Smooth muscle cell (in vitro differentiated cells): ENCODE data around the gene EGFL6. TPM values are rescaled to one million over a fixed set of nuclear protein-coding genes. Genes with fewer than 3 reads are reported as not detected.
A peak's percentile ranks its signal among the peaks of the same experiment; 100 is the strongest.

Experiments
- DNase-seq: peaks from one replicate; lab custom pipeline; 2025; ENCODE audit not compliant: unreplicated experiment; lab: John Stamatoyannopoulos, UW
- H2AFZ ChIP-seq: fragments of 200-600 bp; sonication (generic); 2 replicates; pipeline ENCODE4 v1.6.0; 2016; ENCODE audit warnings: antibody characterized with exemption, low read depth, mild to moderate bottlenecking
- H3F3A ChIP-seq: fragments of 200-600 bp; sonication (generic); 2 replicates; pipeline ENCODE4 v1.6.0; 2017; ENCODE audit warnings: antibody characterized with exemption, low read depth
- H3K27ac ChIP-seq: fragments of 200-600 bp; sonication (generic); 2 replicates; pipeline ENCODE4 v1.5.1; 2016; ENCODE audit warnings: low read depth, mild to moderate bottlenecking
- H3K27me3 ChIP-seq: fragments of 200-600 bp; sonication (generic); 2 replicates; pipeline ENCODE4 v1.6.1; 2016; ENCODE audit warnings: low read depth, mild to moderate bottlenecking
- H3K36me3 ChIP-seq: fragments of 200-600 bp; sonication (generic); 2 replicates; pipeline ENCODE4 v1.5.1; 2016; ENCODE audit warnings: low read depth
- H3K4me1 ChIP-seq: fragments of 200-600 bp; sonication (generic); 2 replicates; pipeline ENCODE4 v1.5.1; 2016; ENCODE audit warnings: low read depth
- H3K4me2 ChIP-seq: fragments of 200-600 bp; sonication (generic); 2 replicates; pipeline ENCODE4 v1.6.0; 2016; ENCODE audit warnings: mild to moderate bottlenecking
- H3K4me3 ChIP-seq: fragments of 200-600 bp; sonication (generic); 2 replicates; pipeline ENCODE4 v1.5.1; 2016; ENCODE audit warnings: mild to moderate bottlenecking
- H3K79me2 ChIP-seq: fragments of 200-600 bp; sonication (generic); 2 replicates; pipeline ENCODE4 v1.6.0; 2016; ENCODE audit warnings: low read depth, mild to moderate bottlenecking
- H3K9ac ChIP-seq: fragments of 200-600 bp; sonication (generic); 2 replicates; pipeline ENCODE4 v1.6.0; 2016; ENCODE audit warnings: low read depth
- H3K9me3 ChIP-seq: fragments of 200-600 bp; sonication (generic); replicated peaks from 2 replicates; pipeline ENCODE4 v1.5.1; 2016; ENCODE audit warnings: low read depth
- H4K20me1 ChIP-seq: fragments of 200-600 bp; sonication (generic); 2 replicates; pipeline ENCODE4 v1.6.0; 2016; ENCODE audit warnings: low read depth
- WGBS: methylation state at CpG from one replicate; pipeline ENCODE4 v1.1.7; 2016; ENCODE audit warnings: low lambda C conversion rate; 5-methylcytosine and 5-hydroxymethylcytosine counted together
- polyA plus RNA-seq: library from polyadenylated mRNA; unstranded; fragments of >200 nt; fragmentation: Nextera tagmentation; extraction: Ambion mirVana; gene quantifications from 2 replicates; pipeline ENCODE4 v1.2.1, GENCODE V29; 2016
- total RNA-seq: library from RNA; depleted of rRNA; stranded (reverse); fragments of >200 nt; gene quantifications from 2 replicates; pipeline ENCODE4 v1.2.3, GENCODE V29; 2014
- TF ChIP-seq, protein P1 (sequence below): fragments of 200-600 bp; sonication (generic); IDR thresholded peaks from 2 replicates; pipeline ENCODE4 v1.5.1; 2017; ENCODE audit warnings: borderline replicate concordance, mild to moderate bottlenecking, antibody characterized with exemption; ENCODE audit not compliant: insufficient read depth, poor library complexity, severe bottlenecking

Gene EGFL6
- total and polyA plus RNA-seq, 2 experiments from 2014 or later, result 213 to 350 TPM

DNA sequence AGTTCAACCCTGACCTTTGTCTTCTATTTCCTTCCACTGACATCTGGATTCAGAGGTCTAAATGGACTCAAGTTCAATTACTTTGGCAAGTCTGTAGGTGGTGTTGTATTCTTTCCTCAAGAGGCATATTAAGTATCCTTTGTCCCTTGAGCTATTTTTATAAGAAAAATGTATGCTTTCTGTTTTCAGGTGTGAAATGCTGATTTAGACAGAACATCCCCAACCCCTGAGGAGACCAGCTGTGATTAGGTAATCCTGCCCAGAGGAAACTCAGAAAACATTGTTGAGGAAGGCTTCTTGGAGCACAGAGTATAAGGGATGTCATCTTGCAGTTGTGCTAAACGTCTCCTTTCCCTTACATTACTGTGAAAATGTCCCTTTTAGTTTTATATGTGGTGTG is 46.6 kb upstream of the EGFL6 start:
- H3K27me3 ChIP-seq, result no peaks in the 10 kb centered on the region
- no peaks in the 10 kb centered on the region for H3K36me3 ChIP-seq
- no peak overlapping the region for H2AFZ ChIP-seq
- H3K79me2 ChIP-seq, result no peaks in the 10 kb centered on the region
- H3K9me3 ChIP-seq, result no peaks in the 10 kb centered on the region
- 66% methylated on average over 1 of the region's 1 CpG for WGBS
- H3K4me1 ChIP-seq, result no peaks in the 10 kb centered on the region
- H3K4me3 ChIP-seq, result no peak overlapping the region
- no peak overlapping the region for H3K9ac ChIP-seq
- H3K4me2 ChIP-seq, result no peak overlapping the region
- no peak overlapping the region for H3K27ac ChIP-seq
- TF ChIP-seq, protein P1, sequence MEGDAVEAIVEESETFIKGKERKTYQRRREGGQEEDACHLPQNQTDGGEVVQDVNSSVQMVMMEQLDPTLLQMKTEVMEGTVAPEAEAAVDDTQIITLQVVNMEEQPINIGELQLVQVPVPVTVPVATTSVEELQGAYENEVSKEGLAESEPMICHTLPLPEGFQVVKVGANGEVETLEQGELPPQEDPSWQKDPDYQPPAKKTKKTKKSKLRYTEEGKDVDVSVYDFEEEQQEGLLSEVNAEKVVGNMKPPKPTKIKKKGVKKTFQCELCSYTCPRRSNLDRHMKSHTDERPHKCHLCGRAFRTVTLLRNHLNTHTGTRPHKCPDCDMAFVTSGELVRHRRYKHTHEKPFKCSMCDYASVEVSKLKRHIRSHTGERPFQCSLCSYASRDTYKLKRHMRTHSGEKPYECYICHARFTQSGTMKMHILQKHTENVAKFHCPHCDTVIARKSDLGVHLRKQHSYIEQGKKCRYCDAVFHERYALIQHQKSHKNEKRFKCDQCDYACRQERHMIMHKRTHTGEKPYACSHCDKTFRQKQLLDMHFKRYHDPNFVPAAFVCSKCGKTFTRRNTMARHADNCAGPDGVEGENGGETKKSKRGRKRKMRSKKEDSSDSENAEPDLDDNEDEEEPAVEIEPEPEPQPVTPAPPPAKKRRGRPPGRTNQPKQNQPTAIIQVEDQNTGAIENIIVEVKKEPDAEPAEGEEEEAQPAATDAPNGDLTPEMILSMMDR, result no peak
- H3F3A ChIP-seq, result no peaks in the 10 kb centered on the region
- H4K20me1 ChIP-seq, result no peaks in the 10 kb centered on the region
- no peak for DNase-seq

DNA sequence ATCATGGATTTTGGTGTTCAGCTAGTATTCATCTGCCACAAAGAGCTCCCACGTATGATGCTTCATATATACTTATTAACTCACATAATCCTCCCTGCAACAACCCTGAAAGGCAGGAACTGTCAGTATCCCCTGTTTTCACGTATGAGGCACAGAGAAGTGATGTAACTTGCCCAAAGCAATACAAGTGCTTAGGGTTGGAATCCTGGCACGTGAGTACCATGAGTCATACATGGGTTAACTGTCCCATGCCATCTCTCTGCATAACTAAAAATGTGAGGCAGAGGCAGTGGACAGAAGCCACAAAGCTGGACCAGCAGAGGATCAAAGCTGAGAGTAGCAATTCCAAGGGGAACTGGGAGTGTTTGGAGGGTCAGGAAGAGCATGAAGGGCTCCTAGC is 35.7 kb upstream of the EGFL6 start:
- H3K79me2 ChIP-seq, result no peaks in the 10 kb centered on the region
- TF ChIP-seq, protein P1, result no peak
- H4K20me1 ChIP-seq, result no peaks in the 10 kb centered on the region
- 27% methylated on average over 3 of the region's 3 CpGs for WGBS
- no peaks in the 10 kb centered on the region for H3K27me3 ChIP-seq
- H3K4me1 ChIP-seq, result no peaks in the 10 kb centered on the region
- no peak overlapping the region for H2AFZ ChIP-seq
- no peak overlapping the region for H3K4me3 ChIP-seq
- no peak for DNase-seq
- no peak overlapping the region for H3K9ac ChIP-seq
- H3K4me2 ChIP-seq, result no peak overlapping the region
- H3K27ac ChIP-seq, result no peak overlapping the region
- no peaks in the 10 kb centered on the region for H3K9me3 ChIP-seq
- H3K36me3 ChIP-seq, result no peaks in the 10 kb centered on the region
- H3F3A ChIP-seq, result no peaks in the 10 kb centered on the region

DNA sequence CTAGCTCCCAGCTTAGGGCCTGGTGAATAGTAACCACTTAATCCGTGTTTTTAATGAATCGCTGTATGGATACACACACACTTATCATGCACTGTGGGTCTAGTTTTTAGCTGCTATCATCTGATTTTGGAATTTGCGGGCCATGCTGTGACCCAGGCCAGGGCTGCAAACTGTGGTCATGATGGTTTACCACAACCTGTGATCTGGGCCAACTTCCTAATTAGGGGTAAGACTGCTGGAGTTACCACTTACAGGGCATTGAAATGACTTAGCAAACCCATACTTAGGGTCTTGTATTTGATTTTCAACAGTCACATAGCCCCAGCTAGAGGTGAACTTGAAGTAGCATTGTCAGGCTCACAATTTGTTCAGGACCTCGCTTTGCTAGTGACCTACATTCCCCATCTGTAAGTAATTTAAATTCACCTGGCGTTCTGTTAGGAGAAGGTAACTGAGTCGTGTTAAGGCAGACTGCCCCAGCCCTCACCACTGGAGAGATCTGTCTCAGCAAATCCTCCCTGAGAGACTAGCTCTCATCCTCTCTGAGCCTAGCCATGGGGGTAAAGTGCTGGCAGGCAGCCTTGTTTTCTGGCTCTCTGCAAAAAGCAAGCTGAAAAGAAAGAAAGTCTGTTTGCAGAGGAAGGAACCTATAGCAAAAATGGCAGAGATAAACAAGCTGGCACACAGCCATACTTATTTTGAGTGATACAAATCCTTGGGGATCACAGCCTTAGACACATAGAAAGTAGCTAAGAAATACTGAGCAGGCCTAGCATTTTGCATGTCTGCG is 33.8 kb upstream of the EGFL6 start:
- Histone ChIP-seq H3K4me1 (no peaks in the 10 kb centered on the region), H3K4me2 (peak overlapping the region; percentile 15), H3K9ac (no peak overlapping the region), H2AFZ (no peak overlapping the region), H3K36me3 (no peaks in the 10 kb centered on the region), H3K4me3 (no peak overlapping the region), H3K79me2 (no peaks in the 10 kb centered on the region), H3F3A (peaks cover 5% of the 10 kb centered on the region), H3K9me3 (no peaks in the 10 kb centered on the region), H3K27ac (no peak overlapping the region), H4K20me1 (no peaks in the 10 kb centered on the region), H3K27me3 (no peaks in the 10 kb centered on the region)
- no peak for DNase-seq
- WGBS, result 56% methylated on average over 7 of the region's 7 CpGs
- TF ChIP-seq, protein P1, result no peak

DNA sequence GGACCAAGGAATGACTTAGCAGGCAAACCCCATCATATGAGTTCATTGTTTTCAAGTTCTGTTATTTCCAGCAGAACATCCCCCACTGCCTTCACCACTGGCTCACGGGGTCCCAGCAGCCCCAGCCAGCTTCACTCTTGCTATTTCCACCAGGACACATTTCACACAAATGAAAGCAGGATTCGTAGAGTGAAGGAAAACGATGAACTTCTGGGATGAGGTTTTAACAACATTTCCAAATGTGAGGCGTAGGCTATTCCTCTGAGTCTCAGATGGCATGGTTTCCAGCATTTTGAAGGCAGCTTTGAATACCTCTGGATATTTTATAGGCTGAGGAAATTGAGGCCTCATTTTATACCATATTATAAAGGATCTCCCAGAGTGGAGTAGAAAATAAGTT is 32.9 kb upstream of the EGFL6 start:
- H3K4me1 ChIP-seq, result no peaks in the 10 kb centered on the region
- no peak overlapping the region for H2AFZ ChIP-seq
- no peaks in the 10 kb centered on the region for H3K36me3 ChIP-seq
- no peak overlapping the region for H3K9ac ChIP-seq
- no peaks in the 10 kb centered on the region for H4K20me1 ChIP-seq
- H3K4me2 ChIP-seq, result no peak overlapping the region
- TF ChIP-seq, protein P1, result no peak
- H3K79me2 ChIP-seq, result no peaks in the 10 kb centered on the region
- WGBS, result 74% methylated on average over 4 of the region's 4 CpGs
- no peak overlapping the region for H3K27ac ChIP-seq
- no peak overlapping the region for H3K4me3 ChIP-seq
- DNase-seq, result no peak
- peaks cover 6% of the 10 kb centered on the region for H3F3A ChIP-seq
- H3K9me3 ChIP-seq, result no peaks in the 10 kb centered on the region
- no peaks in the 10 kb centered on the region for H3K27me3 ChIP-seq
